ENCODE measurements around the gene SPSB4. TPM values are rescaled to one million over a fixed set of nuclear protein-coding genes. Genes with fewer than 3 reads are reported as not detected.

The SPSB4 gene
- total RNA-seq, 1 donor from 2014 or later = 4.1 TPM

DNA sequence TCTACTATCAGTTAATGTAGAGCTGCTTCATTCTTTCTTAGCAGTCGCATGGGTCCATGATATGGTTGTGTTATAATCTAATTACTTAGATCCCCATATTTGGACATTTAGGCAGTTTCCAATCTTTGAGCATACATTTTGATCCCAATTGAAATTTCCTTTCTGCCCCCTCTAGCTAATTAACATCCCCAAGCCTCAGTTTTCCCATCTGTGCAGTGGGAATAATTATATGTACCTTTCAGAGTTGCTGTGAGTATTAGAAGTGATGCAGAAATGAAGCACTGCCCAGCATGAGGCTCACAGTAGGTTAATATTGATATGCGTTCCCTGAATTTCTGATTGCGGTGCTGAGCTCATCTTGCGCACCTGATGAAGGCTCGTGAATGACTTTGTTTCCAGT, 21.8 kb downstream of the SPSB4 start:
- FAIRE-seq (no peak), DNase-seq (ENCODE audit: low spot score in 2 of 2) (no peak)

GRCh38 chr3:141073580-141073979, 22.4 kb downstream of the SPSB4 start:
- FAIRE-seq = no peak

GRCh38 chr3:141074529-141074928, 23.4 kb downstream of the SPSB4 start:
- no peak for FAIRE-seq

More at GRCh38 chr3:141073580-141073979, 22.4 kb downstream of the SPSB4 start:
- DNase-seq (ENCODE audit: low spot score in 2 of 2) = no peak

DNA sequence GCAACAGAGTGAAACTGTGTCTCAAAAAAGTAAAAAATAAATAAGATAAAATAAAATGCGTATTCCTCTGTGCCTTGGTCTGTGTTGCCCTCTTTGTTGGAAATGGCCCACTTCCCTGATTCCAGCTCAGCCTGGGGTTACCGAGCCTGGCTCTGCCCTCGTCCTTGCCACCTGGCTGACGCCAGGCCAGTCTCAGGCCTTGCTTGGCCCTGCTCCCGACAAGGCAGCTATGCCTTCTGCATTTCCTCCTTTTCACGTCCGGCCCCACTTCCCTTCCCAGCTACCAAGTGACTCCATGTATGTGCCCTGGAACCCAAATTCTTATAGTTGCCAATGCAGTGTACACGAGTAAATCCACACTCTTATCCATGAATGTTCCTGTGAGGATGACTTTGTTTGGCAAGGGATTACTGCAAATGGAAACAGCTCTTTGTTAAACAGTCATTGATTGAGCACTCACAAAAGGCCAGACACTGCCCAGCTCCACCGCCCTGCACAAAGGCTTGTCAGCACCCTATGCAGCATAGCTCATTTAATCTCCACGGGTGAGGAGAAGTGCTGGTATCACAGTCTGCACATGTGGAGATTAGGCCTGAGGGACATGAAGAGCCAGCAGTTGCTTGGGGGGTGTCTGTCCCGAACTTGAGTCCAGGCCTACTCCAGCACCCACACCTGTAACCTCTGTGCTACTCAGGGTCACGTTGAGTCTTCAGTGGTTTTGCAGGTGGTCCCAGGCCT, 25.1 kb downstream of the SPSB4 start:
- no peak for DNase-seq (ENCODE audit: low spot score in 2 of 2)

More at GRCh38 chr3:141074529-141074928, 23.4 kb downstream of the SPSB4 start:
- DNase-seq (ENCODE audit: low spot score in 2 of 2) = no peak

GRCh38 chr3:141076797-141077571, 25.8 kb downstream of the SPSB4 start:
- FAIRE-seq = no peak
- peak in 1 of 2 donors; percentile 70 for DNase-seq (ENCODE audit: low spot score in 2 of 2)

More for the DNA sequence above, 25.1 kb downstream of the SPSB4 start:
- FAIRE-seq = no peak

DNA sequence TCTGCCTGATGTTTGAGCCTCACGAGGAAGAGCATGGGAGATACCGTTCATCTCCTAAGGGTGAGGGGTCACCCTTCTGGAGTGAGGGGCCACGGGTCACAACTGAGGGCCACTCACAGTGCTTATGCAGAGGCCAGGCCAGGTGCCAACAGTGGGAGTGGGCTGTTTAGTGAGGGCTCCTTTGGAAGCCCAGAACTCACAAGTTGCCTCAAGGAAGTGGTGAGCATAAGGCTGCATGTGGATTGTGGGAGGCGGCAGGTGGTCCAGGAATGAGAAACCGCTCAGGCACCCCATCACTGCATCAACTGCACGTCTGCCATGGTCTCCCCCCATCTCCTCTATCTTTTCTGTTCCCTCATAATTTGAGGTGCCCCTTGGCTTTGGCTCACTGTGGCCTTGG, 26.5 kb downstream of the SPSB4 start:
- FAIRE-seq = no peak
- DNase-seq (ENCODE audit: low spot score in 2 of 2) = no peak

DNA sequence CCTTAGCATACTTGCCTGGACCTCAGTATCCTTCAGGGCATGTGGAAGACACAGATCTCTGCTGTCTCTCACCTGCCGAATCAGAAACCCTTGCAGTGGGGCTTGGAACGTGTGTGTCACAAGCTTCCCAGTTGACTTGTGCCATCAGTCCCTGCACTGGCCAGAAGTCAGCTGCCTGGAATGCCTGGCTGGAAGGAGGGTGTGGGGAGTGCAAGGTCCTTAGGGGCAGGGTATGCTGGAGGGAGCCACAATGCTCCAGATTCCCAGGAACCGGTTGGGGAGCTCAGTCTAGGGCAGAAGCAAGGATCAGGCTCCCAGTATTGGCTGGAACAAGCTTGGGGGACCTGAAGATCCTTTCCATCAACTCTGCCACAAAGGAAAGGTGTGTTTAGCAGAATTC, 27.1 kb downstream of the SPSB4 start:
- no peak for DNase-seq (ENCODE audit: low spot score in 2 of 2)
- no peak for FAIRE-seq

DNA sequence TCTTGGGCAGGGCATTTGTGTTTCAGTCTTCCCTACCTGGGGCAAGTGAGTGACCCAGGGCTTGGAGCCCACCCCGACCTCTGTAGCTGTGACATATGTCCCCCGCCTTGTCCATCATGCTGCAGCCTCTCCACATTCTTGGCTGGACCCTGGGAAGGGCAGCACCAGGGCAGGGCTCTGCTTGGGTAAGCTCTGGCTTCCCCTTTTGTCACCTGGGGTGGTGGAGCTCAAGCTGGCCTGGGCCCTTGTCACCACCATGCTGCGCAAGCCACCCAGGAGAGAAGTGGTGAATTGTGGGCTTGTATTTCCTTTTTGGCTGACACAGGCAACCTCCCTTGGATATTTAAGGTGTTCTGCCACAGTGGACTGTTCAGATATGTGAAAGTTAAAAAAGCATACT, 29.3 kb downstream of the SPSB4 start:
- DNase-seq (ENCODE audit: low spot score in 2 of 2) = no peak

GRCh38 chr3:141081141-141081795, 30.1 kb downstream of the SPSB4 start:
- DNase-seq (ENCODE audit: low spot score in 2 of 2) (no peak), FAIRE-seq (no peak)

More for the DNA sequence above, 29.3 kb downstream of the SPSB4 start:
- FAIRE-seq = no peak

DNA sequence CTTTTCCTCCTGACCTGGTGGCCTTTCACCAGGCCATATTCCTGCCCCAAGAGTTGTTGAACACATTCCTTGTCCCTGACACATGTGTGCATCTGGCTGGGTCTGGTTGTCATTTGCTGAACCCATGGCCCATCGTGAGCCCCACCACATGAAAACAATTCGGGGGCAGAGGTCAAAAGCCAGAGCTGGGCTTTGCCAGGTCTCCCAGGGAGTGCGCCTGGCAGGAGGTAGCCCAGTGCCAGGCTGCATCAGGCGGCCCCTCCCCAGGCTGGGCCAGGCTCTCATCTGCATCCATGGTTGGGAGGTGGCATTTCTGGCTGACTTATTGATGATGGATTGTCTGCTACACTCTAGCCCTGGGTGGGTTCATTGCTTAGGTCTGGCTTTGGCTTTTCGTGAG, 30.9 kb downstream of the SPSB4 start:
- DNase-seq (ENCODE audit: low spot score in 2 of 2) (no peak), FAIRE-seq (no peak)

GRCh38 chr3:141083226-141083625, 32.1 kb downstream of the SPSB4 start:
- no peak for FAIRE-seq

GRCh38 chr3:141083836-141084649, 32.9 kb downstream of the SPSB4 start:
- DNase-seq (ENCODE audit: low spot score in 2 of 2) = no peak
- no peak for FAIRE-seq

More at GRCh38 chr3:141083226-141083625, 32.1 kb downstream of the SPSB4 start:
- no peak for DNase-seq (ENCODE audit: low spot score in 2 of 2)

DNA sequence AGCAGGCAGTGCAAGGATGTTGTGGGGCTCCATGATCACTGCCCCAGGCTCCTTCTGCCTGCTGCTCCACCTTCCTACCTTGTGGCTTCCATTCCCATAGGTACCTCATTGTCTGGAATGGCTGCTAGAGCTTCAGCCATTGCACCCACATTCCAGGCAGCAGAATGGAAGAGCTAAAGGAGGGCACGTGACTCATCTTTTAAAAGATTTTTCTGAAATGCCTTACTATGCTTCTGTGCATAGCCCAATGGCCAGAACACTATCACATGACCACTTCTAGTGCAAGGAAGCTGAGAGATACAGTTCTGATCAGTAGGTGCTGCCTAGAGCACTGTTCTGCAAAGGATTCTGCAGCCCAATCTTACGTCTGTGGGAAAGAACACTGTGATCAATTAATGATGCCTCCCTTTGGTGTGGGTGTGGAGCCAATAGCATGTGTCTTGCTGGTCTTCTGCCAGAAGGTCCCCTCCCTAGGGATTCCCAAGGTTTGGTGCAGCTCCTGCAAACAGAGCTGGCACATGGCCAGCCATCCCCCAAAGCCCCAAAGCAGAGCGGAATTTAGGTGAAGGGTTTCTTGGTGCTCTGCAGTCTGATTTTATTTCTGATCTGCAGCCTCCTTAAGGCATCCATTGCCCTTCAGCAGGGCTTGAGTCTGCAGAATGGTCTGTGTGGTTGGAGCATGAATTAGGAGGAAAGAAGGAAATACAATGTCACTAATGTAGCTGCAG, 34.4 kb downstream of the SPSB4 start:
- FAIRE-seq (no peak), DNase-seq (ENCODE audit: low spot score in 2 of 2) (no peak)

GRCh38 chr3:141086188-141086587, 35.0 kb downstream of the SPSB4 start:
- FAIRE-seq = no peak
- no peak for DNase-seq (ENCODE audit: low spot score in 2 of 2)

GRCh38 chr3:141087076-141087777, 36.1 kb downstream of the SPSB4 start:
- DNase-seq (ENCODE audit: low spot score in 2 of 2) = no peak
- no peak for FAIRE-seq

DNA sequence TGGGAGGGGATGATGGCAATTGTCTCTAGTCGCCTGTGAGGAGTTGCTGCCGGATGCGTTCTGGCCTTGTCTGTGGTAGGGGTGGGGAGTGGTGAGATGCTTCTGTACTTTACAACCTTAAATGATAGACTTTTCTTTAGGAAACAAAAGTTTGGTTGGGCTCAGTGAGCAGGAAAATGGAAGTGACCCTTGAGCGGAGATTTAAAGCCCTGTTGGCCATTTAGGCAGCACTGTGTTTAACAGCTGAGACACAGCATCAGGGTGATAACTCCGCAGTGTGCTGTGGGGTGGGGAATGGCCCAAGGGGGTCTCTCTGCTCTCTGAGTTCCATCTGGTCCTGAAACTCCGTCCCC, 36.6 kb downstream of the SPSB4 start:
- DNase-seq (ENCODE audit: low spot score in 2 of 2) (no peak), FAIRE-seq (no peak)

GRCh38 chr3:141089339-141090152, 38.4 kb downstream of the SPSB4 start:
- DNase-seq (ENCODE audit: low spot score in 2 of 2) (no peak), FAIRE-seq (no peak)

DNA sequence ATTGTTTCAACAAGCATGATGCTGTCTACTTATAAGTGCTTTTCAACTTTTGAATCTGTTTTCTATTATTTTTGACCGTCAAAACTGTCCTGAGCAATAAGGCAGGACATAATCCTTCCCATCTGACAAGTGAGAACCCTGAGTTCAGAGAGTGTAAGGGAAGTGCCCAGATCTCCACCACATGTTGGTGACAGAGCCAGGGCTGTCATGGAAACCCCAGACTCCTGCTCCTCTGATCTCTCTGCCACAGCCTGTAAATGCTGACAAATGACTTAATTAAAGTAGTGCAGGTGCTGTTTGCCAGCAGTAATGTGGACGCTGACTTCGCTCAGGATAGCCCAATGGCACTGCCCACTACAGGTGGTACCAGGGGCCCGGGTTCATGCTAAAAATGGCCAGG, 40.3 kb downstream of the SPSB4 start:
- no peak for DNase-seq (ENCODE audit: low spot score in 2 of 2)
- FAIRE-seq = no peak

All from frontal cortex (tissue), 4 donors.